Bronchial epithelial cell (primary cell): ENCODE results near the gene RAPGEF4. TPM values are rescaled to one million over a fixed set of nuclear protein-coding genes. Genes with fewer than 3 reads are reported as not detected.
A peak's percentile ranks its signal among the peaks of the same experiment; 100 is the strongest.
"Not testable (repeated sequence)": the region's sequence is repeated elsewhere in the genome, so short reads cannot be mapped to it uniquely, and the experiment has no call there.

Source experiments
- DNase-seq: peaks from one replicate; pipeline ENCODE4 v3.0.0-alpha.2; 2010; ENCODE audit warnings: low read depth
- FAIRE-seq: peaks from 2 replicates; lab custom pipeline; 2011; peaks lifted over from hg19 to GRCh38; lab: Jason Lieb, UNC
- H3K27me3 ChIP-seq: 2 replicates; pipeline ENCODE4 v1.5.1; 2011; ENCODE audit warnings: low read length; ENCODE audit not compliant: control insufficient read depth, insufficient read depth
- H3K36me3 ChIP-seq: 2 replicates; pipeline ENCODE4 v1.5.1; 2011; ENCODE audit warnings: low read length; ENCODE audit not compliant: control insufficient read depth, insufficient read depth
- H3K4me3 ChIP-seq: 2 replicates; pipeline ENCODE4 v1.5.1; 2011; ENCODE audit warnings: mild to moderate bottlenecking, low read depth, low read length, control low read depth
- total RNA-seq: library from RNA; depleted of rRNA; stranded (reverse); fragments of >200 nt; gene quantifications from 2 replicates; pipeline ENCODE4 v1.2.1, GENCODE V29; 2014
- TF ChIP-seq, protein P1 (sequence below): IDR thresholded peaks from 2 replicates; pipeline ENCODE4 v1.5.1; 2011; ENCODE audit warnings: mild to moderate bottlenecking, moderate library complexity, low read length, control low read depth, inconsistent platforms; ENCODE audit not compliant: insufficient read depth, severe bottlenecking

Gene RAPGEF4
- total RNA-seq, 1 donor from 2014 or later = 0.26 TPM

DNA sequence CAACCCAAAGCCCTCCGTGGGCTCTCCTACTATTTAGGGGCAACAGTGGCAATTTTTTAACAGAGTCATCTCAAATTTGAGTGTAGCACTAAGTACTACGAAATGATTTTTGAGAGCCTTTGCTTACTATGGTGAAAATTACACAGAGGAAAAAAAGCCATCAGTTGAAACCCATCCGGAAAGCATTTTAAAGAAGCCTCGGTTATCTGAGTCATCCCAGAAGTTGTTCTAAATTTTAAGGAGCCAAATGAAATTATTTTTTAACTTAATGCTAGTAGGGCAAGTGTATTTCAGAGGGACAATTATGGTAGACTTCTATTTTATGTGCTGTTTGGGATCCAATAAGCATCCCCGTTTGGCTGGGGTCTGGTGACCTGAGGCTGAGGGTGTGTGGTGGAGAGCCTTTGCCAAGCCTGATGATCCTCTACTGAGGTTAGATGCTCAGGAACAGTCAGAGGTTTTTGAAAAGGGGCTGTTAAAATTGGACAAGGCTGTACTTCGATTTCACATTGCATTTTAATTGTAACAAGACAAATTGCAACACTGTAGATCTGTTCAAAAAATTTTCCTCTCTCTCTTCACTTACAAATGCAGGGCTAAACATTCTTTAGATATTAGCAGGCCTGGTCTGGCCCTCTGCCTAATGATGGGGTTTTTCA is 47.0 kb downstream of the RAPGEF4 start:
- no peak for FAIRE-seq
- TF ChIP-seq, protein P1, sequence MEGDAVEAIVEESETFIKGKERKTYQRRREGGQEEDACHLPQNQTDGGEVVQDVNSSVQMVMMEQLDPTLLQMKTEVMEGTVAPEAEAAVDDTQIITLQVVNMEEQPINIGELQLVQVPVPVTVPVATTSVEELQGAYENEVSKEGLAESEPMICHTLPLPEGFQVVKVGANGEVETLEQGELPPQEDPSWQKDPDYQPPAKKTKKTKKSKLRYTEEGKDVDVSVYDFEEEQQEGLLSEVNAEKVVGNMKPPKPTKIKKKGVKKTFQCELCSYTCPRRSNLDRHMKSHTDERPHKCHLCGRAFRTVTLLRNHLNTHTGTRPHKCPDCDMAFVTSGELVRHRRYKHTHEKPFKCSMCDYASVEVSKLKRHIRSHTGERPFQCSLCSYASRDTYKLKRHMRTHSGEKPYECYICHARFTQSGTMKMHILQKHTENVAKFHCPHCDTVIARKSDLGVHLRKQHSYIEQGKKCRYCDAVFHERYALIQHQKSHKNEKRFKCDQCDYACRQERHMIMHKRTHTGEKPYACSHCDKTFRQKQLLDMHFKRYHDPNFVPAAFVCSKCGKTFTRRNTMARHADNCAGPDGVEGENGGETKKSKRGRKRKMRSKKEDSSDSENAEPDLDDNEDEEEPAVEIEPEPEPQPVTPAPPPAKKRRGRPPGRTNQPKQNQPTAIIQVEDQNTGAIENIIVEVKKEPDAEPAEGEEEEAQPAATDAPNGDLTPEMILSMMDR = no peak
- no peak overlapping the region for H3K4me3 ChIP-seq
- H3K27me3 ChIP-seq = no peaks in the 10 kb centered on the region
- peak; percentile 50 for DNase-seq
- H3K36me3 ChIP-seq = no peaks in the 10 kb centered on the region

DNA sequence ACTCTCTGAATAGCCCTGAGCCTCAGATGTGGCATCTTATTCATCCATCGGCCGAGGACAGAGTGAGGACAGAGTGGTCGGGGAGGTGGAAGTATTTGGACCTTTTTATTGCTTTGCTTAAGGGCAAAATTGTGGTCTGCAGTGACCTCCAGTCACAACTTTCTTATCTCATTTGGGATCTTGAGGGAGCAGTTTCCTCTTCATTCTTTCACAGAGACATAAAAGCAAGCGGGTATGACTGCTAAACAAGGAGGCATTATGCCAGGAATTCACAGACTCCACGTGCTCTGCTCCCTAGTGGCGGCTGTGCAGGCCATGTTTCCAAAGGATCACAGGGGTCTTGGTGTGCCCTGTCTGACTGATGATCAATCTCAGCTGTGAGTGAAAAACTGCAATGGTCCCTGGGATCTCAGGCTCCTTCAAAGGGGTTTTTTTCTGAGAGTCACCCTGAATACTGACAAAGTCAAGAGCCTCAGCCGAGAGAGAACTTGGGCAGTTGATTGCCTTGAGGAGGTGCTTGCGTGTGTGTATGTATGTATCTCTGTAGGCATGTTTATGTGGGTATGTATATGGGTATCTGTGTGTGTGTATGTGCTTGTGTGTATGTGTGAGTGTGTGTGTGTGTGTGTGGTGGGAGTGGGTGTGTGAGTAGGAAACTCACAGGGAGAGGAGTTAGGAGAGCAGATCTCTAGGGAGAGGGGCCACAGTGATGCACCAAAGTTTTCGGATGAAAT is 47.7 kb downstream of the RAPGEF4 start:
- FAIRE-seq = no peak
- Histone ChIP-seq H3K4me3 (no peak overlapping the region), H3K36me3 (no peaks in the 10 kb centered on the region), H3K27me3 (no peaks in the 10 kb centered on the region)
- TF ChIP-seq, protein P1 = peak; percentile 8
- DNase-seq = no peak

DNA sequence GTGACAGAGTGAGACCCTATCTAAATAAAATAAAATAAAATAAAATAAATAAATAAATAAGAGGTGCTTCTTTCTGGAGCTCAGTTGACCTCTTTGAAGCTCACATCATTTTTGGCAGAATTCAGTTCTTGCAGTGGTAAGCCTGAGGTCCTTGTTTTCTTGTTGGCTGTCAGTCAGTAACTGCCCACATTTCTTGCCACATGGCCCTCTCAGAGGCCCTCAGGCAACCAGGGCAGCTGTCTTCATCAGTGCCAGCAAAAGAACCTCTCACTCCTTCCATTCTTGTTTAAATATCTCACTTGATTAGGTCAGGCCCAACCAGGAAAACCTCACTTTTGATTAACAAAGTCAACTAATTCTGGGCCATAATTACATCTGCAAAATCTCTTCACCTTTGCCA is 53.2 kb downstream of the RAPGEF4 start:
- Histone ChIP-seq H3K4me3 (no peak overlapping the region), H3K36me3 (no peaks in the 10 kb centered on the region), H3K27me3 (no peaks in the 10 kb centered on the region)
- TF ChIP-seq, protein P1 = no peak
- DNase-seq = no peak
- no peak for FAIRE-seq

DNA sequence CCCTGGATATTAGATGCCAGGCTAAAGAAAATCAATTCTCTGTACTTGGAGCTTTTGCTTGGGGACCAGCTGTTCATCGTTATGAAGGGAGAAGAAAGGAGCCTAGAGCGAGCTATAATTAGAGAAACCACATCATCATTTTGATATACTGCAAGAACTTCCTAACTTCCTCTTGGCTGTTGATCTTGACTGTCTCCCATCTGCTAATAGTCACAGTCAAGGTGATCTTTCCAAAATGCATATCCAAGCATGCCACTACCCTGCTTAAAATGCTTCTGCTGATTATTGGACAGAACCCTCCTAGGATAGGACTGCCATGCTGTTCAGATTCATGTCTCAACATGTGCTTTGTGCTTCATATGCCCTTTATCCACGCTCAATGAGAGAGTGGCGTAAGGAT is 54.8 kb downstream of the RAPGEF4 start:
- Histone ChIP-seq H3K27me3 (no peaks in the 10 kb centered on the region), H3K36me3 (no peaks in the 10 kb centered on the region), H3K4me3 (no peak overlapping the region)
- FAIRE-seq = no peak
- peak; percentile 32 for DNase-seq
- TF ChIP-seq, protein P1 = no peak

DNA sequence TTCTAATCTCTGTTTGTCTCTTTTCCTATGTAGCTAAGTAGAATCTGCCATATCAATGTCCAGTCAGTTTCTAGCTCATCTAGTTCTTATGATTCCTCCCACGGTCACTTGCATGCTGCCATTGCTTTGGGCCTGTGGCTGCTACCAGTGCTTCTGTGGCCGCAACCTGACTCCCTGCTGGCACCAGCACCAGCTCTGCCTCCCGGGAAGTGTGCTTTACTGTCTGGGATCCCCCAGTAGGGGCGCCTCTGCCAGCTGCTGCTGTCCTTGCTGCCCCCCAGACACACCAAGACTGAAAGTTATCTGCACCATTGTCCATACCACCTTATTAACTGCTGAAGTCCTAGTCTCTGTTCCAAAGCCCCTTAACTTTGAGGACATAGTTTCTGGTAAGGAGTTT is 56.3 kb downstream of the RAPGEF4 start:
- Histone ChIP-seq H3K36me3 (no peaks in the 10 kb centered on the region), H3K4me3 (no peak overlapping the region), H3K27me3 (no peaks in the 10 kb centered on the region)
- DNase-seq = no peak
- TF ChIP-seq, protein P1 = no peak
- FAIRE-seq = no peak

DNA sequence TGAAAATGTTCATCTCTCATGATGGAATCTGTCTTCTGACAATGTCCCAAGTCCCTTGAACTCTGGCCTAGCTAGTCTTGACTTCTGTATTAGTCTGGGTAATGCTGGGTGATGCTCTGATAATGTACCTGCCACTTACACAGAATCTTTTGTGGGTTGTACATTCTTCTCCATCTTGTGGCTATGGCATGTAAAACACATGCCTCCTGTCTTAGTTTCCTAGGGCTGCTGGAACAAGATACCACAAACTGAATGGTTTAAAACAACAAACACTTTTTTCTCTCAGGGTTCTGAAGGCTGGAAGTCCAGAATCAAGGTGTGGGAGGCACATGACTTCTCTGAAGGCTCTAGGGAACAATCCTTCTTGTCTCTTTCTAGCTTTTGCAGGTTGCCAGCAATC is 57.1 kb downstream of the RAPGEF4 start:
- no peak for DNase-seq
- no peak for FAIRE-seq
- Histone ChIP-seq H3K27me3 (no peaks in the 10 kb centered on the region), H3K36me3 (no peaks in the 10 kb centered on the region), H3K4me3 (no peak overlapping the region)
- TF ChIP-seq, protein P1 = no peak

DNA sequence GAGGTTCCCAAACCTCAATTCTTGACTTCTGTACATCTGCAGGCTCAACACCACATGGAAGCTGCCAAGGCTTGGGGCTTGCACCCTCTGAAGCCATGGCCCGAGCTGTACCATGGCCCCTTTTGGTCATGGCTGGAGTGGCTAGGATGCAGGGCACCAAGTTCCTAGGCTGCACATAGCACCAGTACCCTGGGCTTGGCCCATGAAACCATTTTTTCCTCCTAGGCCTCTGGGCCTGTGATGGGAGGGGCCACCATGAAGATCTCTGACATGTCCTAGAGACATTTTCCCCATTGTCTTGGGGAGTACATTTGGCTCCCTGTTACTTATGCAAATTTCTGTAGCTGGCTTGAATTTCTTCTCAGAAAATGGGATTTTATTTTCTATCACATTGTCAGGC is 67.7 kb downstream of the RAPGEF4 start:
- H3K36me3 ChIP-seq, H3K27me3 ChIP-seq, H3K4me3 ChIP-seq, FAIRE-seq, DNase-seq: not testable (repeated sequence)
